A673 (cell line): ENCODE results near the gene EEFSEC.

Experiments
- CTCF ChIP-seq: fragments of 300-800, 200-600 bp; sonication (generic); conservative IDR thresholded peaks from 2 replicates; pipeline ENCODE4 v1.5.1; 2017; ENCODE audit warnings: low read depth, mild to moderate bottlenecking, antibody characterized with exemption, low read length, moderate library complexity, mixed read lengths
- EZH2 ChIP-seq: fragments of 200-600 bp; sonication (generic); IDR thresholded peaks from 2 replicates; pipeline ENCODE4 v1.6.1; 2017; ENCODE audit warnings: borderline replicate concordance, low read depth, mild to moderate bottlenecking, mixed read lengths, antibody characterized with exemption, low read length; ENCODE audit not compliant: poor library complexity, severe bottlenecking

- TF ChIP-seq CTCF, result no peak
- TF ChIP-seq EZH2, result no peak
Observed at GRCh38 chr3:128381609-128382008, 228.3 kb downstream of the EEFSEC start.
